ENCODE data around the gene LCAT.

GRCh38 chr16:67967183-67967957, 23.4 kb upstream of the LCAT start:
- TF ChIP-seq, protein P1, sequence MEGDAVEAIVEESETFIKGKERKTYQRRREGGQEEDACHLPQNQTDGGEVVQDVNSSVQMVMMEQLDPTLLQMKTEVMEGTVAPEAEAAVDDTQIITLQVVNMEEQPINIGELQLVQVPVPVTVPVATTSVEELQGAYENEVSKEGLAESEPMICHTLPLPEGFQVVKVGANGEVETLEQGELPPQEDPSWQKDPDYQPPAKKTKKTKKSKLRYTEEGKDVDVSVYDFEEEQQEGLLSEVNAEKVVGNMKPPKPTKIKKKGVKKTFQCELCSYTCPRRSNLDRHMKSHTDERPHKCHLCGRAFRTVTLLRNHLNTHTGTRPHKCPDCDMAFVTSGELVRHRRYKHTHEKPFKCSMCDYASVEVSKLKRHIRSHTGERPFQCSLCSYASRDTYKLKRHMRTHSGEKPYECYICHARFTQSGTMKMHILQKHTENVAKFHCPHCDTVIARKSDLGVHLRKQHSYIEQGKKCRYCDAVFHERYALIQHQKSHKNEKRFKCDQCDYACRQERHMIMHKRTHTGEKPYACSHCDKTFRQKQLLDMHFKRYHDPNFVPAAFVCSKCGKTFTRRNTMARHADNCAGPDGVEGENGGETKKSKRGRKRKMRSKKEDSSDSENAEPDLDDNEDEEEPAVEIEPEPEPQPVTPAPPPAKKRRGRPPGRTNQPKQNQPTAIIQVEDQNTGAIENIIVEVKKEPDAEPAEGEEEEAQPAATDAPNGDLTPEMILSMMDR (IDR thresholded peaks at IDR 0.05) = no peak
- no peak for TF ChIP-seq EP300 (IDR thresholded peaks at IDR 0.05)
- TF ChIP-seq POLR2A (IDR thresholded peaks at IDR 0.05) = no peak
